HG02610 (cell line): ENCODE measurements around the gene GGA3.
A peak's percentile ranks its signal among the peaks of the same experiment; 100 is the strongest.
"Not testable (repeated sequence)": the region's sequence is repeated elsewhere in the genome, so short reads cannot be mapped to it uniquely, and the experiment has no call there.

ENCODE experiments used
- ATAC-seq: cut with Tn5 transposase; IDR thresholded peaks from one replicate; pipeline ENCODE4 v1.9.1; 2021; ENCODE audit warnings: mild to moderate bottlenecking, moderate library complexity; ENCODE audit not compliant: unreplicated experiment

Gene GGA3

DNA sequence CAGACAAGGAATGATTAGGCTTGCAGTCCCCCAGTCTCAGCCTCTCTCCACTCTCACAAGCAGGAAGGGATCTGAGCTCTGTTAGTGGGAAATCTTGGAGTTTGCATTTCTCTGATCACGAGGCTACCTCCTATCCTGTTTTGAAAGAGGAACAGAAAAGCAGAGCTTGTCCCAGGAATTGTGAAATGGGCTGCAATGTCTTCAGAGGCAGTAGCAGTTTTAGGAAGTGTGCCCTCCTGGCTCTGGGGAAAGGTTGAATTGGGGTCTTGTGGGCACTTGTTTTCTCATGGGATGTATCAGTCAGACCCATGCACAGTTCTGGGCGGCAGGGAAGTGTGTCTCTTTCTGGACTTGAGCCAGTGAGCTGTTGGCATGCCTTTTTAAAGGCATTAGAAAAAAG, 33.1 kb downstream of the GGA3 start:
- ATAC-seq = no peak

DNA sequence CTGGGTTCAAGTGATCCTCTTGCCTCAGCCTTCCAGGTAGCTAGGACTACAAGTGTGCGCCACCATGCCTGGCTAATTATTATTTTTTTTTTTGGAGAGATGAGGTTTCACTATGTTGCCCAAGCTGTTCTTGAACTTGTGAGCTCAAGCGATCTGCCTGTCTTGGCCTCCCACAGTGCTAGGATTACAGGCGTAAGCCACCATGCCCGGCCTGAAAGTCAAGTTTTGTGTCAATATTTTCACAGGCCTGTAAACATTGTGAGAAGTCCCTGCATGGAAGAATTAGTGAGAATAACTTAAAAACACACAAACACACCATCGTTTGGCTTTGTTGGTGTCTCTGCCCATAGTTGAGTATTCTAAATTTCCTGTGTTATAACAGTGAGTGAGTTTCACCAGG, 33.7 kb downstream of the GGA3 start:
- no peak for ATAC-seq

DNA sequence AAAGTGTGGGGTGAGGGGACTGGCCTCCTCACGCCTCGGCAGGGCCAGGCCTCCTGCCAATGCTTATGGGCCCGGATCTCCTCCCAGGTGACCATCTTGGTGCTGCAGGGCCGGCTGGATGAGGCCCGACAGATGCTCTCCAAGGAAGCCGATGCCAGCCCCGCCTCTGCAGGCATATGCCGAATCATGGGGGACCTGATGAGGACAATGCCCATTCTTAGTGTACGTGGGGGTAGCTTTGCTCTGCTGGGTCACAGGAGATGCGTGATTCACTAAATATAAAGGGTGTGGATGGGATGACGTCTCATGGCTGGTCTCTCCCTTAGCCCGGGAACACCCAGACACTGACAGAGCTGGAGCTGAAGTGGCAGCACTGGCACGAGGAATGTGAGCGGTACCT, 36.4 kb downstream of the GGA3 start:
- no peak for ATAC-seq

DNA sequence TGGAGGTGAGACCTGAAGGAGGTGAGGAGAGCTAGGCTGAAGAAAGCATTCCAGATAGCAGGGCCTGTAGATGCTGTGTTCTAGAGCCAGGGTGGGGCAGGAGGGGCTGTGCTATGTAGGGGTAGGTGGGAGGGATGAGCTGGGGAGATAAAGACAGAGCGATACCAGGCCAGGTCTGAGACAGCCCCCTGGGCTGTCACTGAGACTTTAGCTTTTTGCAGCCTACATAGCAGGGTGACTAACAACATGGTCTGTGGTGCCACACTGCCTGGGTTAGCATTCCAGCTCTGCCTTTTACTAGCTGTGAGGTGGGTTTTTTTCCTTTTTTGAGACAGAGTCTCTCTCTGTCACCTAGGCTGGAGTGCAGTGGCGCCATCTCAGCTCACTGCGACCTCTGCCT, 41.6 kb downstream of the GGA3 start:
- no peak for ATAC-seq

DNA sequence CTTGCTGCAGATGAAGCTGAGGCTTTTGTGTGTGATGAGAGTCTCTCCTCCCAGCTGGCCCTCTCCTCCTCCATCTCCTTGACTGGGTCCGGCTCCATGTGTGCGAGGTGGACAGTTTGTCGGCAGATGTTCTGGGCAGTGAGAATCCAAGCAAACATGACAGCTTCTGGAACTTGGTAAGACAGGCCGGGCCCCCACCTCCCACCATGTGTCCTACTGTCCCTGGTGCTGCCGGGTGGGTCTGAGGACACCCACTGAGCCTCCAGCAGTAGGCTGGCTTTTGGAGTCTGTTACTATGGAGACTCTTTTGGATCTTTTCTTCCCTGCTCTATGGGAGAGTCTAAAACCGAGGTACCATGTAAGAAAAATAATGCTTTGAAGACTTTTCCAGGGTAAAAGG, 43.3 kb downstream of the GGA3 start:
- no peak for ATAC-seq

DNA sequence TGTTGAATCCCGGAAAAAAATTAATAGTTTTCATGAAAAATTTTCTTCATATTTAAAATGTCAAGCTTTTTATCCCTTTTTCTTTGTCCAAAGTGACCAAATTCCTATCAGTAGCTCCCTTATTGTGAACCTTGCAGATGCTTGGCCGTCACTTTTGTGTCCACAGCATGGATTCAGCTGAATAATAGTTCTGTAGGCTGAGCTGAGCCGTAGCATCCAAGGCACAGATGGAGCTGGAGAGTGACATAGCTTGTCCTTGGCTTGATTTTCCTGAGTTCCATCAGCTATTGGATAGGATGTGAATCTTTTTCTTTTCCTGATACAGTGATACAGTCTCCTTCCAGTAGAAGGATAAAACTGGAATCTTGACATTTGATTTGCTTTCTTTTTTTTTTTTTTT, 52.3 kb downstream of the GGA3 start:
- no peak for ATAC-seq

DNA sequence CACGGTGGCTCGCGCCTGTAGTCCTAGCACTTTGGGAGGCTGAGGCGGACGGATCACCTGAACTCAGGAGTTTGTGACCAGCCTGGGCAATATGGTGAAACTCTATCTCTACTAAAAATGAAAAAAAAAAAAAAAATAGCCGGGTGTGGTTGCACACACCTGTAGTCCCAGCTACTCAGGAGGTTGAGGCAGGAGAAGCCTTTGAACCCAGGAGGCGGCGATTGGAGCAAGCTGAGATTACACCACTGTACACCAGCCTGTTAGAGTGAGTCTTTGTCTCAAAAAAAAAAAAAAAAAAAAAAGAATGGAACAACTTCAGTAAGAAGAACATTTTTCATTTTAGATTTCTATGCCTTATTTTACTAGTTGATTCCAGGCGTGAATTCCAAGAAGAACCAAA, 53.2 kb downstream of the GGA3 start:
- no peak for ATAC-seq

DNA sequence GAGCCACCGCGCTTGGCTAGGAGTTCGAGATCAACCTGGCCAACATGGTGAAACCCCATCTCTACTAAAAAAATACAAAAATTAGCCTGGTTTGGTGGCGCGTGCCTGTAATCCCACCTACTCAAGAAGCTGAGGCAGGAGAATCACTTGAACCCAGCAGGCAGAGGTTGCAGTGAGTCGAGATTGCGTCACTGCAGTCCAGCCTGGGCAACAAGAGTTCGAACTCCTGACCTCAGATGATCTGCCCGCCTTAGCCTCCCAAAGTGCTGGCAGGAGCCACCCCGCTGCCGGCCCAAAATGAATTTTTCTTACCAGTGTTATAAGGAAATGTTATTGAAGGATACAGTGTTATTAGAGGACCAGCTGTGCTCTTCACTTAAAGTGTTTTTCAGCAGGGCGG, 53.6 kb downstream of the GGA3 start:
- no peak for ATAC-seq

DNA sequence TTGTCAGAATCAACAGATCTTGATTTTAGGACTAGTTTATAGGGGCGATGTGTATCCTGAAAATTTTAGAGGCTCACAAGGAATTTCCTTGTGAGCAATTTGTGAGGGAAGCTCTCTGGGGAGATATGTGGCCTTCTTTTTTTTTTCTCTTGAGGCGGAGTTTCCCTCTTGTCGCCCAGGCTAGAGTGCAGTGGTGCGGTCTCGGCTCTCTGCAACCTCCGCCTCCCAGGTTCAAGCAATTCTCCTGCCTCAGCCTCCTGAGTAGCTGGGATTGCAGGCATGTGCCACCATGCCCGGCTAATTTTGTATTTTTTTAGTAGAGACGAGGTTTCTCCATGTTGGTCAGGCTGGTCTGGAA, 54.4 kb downstream of the GGA3 start:
- not testable (repeated sequence) for ATAC-seq

DNA sequence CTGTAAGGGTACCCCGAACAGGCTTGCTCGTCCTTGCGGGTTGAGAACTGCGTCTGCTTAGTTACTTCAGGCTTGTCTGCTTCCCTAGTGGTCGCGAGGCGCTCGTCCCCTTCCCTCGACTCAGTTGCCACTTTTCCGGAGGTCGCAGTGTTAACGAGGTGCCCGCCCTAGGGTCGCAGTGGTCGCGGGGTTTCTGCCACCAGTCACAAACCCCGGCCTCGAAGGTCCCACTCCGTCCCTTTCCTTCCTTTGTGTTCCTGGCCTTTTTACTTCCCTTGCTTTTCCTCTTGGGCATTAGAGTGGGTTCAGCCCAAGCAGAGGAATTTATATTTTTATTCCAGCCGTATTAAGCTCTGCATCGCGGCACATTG, 55.6 kb downstream of the GGA3 start:
- no peak for ATAC-seq

DNA sequence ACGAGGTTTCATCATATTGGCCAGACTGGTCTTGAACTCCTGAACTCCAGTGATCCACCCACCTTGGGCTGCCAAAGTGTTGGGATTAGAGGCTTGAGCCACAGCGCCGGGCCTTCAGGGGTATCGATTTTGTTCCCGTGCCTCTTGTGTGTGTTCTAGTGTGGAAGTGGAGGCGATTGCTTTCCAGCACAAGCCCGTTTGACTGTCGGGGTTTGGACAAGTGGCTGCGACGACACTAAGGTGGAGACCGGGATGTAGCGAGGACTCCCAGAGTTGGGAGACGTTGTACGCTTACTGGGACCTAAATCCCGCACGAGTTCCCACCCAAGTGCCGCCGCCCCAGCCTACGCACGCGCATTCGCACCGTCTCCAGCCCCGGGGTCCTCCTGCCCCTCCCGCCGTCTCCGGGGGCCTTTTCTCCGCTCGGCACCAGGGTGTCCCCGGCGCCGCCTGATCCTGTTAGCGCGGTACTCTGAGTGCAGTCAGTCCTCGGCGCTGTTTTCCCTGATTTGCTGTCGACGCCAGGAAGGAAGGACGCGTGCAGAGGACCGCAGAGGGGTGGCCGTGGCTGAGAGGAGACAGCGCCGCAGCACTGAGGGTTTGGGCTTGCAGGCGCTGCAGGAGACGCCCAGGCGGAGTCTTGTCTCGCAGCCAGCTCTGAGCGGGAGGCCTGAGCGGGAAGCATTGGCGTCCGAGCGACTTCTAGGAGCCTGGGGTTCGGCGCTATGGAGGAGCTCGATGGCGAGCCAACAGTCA, 56.2 kb downstream of the GGA3 start, which contains the start of gene NUP85:
Gene NUP85 (plus strand): TSS at position 643 of the 756 bp plus-strand sequence. CDS start 83 bp downstream, at position 726.
- ATAC-seq = peak; percentile 73

DNA sequence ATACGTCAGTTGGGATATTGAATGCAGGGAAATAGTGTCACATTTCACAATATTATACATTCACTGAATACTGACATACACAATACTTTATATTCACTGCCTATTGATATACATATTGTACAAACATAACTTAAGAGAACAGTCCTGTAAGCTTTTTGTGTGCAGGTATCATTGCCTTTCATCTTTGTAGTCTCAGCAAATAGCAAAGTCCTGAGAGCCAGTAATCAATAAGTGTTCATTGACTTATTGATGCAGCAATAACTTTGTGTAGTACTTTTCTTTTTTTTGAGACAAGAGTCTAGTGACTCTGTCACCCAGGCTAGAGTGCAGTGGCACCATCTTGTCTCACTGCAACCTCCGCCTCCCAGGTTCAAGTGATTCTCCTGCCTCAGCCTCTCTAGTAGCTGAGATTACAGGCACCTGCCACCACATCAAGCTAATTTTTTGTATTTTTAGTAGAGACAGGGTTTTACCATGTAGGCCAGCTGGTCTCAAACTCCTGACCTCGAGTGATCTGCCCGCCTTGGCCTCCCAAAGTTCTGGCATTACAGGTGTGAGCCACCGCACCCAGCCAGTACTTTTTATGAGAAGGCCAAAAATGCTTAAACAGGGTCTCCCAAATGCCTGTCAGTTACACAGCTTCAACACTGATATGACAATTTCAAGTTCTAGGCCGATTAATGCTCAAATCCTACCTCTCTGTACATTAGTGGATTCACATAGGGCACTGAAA, 61.4 kb downstream of the GGA3 start:
- no peak for ATAC-seq

DNA sequence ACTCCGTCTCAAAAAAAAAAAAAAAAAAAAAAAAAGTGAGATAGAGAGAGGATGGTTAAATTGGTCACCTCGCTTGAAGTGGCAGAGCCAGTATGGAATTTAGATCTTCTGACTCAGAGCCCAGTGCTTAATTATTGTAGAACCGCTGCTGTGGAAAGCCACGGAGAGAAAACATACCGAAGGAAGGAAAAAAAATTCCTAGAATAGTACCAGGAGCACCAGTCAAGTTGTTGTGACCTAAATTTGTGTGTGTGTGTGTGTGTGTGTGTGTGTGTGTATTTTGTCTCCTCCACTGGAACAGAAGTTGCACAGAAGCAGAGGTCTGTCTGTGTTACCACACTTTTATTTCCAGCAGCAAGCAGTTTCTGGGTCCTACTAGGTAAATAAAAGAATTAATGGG, 66.5 kb downstream of the GGA3 start:
- ATAC-seq = no peak

DNA sequence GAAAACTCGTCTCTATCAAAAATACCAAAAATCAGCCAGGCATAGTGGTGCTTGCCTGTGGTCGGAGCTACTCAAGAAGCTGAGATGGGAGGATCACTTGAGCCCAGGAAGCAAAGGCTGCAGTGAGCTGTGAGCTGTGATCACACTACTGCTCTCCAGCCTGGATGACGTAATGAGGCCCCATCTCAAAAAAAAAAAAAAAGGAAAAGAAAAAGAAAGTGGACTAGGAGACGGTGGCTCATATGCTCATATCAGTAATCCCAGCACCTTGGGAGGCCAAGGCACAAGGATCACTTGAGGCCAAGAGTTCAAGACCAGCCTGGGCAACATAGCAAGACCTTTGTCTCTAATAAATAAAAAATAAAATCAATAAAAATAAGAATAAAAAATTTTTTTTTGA, 69.8 kb downstream of the GGA3 start:
- no peak for ATAC-seq

DNA sequence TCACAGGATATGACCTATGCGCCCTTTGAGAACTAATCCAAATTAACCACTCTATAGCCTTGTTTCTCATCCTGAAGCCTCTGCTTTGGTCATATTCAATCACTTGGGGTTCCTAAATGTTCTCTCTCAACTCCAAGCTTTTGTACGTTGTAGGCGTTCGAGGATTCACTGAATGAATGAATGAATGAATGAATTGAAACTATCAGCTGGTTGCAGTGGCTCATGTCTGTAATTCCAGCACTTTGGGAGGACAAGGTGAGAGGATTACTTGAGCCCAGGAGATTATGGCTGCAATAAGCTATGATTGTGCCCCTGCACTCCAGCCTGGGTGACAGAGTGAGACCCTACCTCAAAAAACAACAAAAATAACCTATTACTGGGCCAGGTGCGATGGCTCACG, 72.8 kb downstream of the GGA3 start:
- ATAC-seq = no peak
